Activated CD4-positive, alpha-beta T cell treated with anti-CD3 and anti-CD28 coated beads for 1 hour (primary cell): Measurements from ENCODE around the gene HSPA14.
"Not testable (repeated sequence)": the region's sequence is repeated elsewhere in the genome, so short reads cannot be mapped to it uniquely, and the experiment has no call there.

Experiments
- DNase-seq: peaks from one replicate; pipeline ENCODE4 v3.0.0-alpha.2; 2020

Gene HSPA14

GRCh38 chr10:14837003-14837756 lies 926 bp upstream of the HSPA14 start:
- no peak for DNase-seq

- DNase-seq, result peak; percentile 12
Measured at GRCh38 chr10:14838582-14839304, 637 bp downstream of the HSPA14 start.

- no peak for DNase-seq
Measured at GRCh38 chr10:14839305-14839695, 1.2 kb downstream of the HSPA14 start.

GRCh38 chr10:14840178-14840577 lies 2.1 kb downstream of the HSPA14 start:
- DNase-seq, result no peak

- DNase-seq, result no peak
Measured at GRCh38 chr10:14843327-14843988, 5.4 kb downstream of the HSPA14 start.

- no peak for DNase-seq
Measured at GRCh38 chr10:14844948-14845347, 6.8 kb downstream of the HSPA14 start.

GRCh38 chr10:14852236-14852635 lies 14.1 kb downstream of the HSPA14 start:
- no peak for DNase-seq

- no peak for DNase-seq
Measured at GRCh38 chr10:14855453-14855852, 17.3 kb downstream of the HSPA14 start.

GRCh38 chr10:14858338-14858960 lies 20.3 kb downstream of the HSPA14 start:
- DNase-seq, result no peak

GRCh38 chr10:14859043-14859442 lies 20.9 kb downstream of the HSPA14 start:
- DNase-seq, result no peak

- no peak for DNase-seq
Measured at GRCh38 chr10:14859775-14860174, 21.7 kb downstream of the HSPA14 start.

GRCh38 chr10:14860791-14861190 lies 22.7 kb downstream of the HSPA14 start:
- DNase-seq, result no peak

GRCh38 chr10:14864466-14864865 lies 26.4 kb downstream of the HSPA14 start:
- DNase-seq, result not testable (repeated sequence)

- DNase-seq, result not testable (repeated sequence)
Measured at GRCh38 chr10:14864871-14865270, 26.8 kb downstream of the HSPA14 start.

- DNase-seq, result no peak
Measured at GRCh38 chr10:14873090-14873760, 35.1 kb downstream of the HSPA14 start.

GRCh38 chr10:14875941-14876340 lies 37.8 kb downstream of the HSPA14 start:
- DNase-seq, result no peak

- DNase-seq, result no peak
Measured at GRCh38 chr10:14876764-14877163, 38.7 kb downstream of the HSPA14 start.

GRCh38 chr10:14878266-14879123 lies 40.4 kb downstream of the HSPA14 start, which contains the start of gene SUV39H2:
Gene SUV39H2 (plus strand): TSS chr10:14878866. CDS start chr10:14878889, 23 bp downstream.
- DNase-seq, result peak; percentile 87

- peak; percentile 11 for DNase-seq
Measured at GRCh38 chr10:14879124-14879927, 41.2 kb downstream of the HSPA14 start.

- DNase-seq, result no peak
Measured at GRCh38 chr10:14879928-14880193, 41.8 kb downstream of the HSPA14 start.

- DNase-seq, result no peak
Measured at GRCh38 chr10:14880229-14880628, 42.1 kb downstream of the HSPA14 start.
